ENCODE measurements around the gene TESK2.

GRCh38 chr1:45421935-45422334 lies 69.0 kb downstream of the TESK2 start:
- TF ChIP-seq POLR2AphosphoS5 (IDR thresholded peaks at IDR 0.05; ENCODE audit: insufficient read depth in 1 of 2, low read depth in 1 of 2) = no peak
- TF ChIP-seq POLR2A (IDR thresholded peaks at IDR 0.05) = no peak
